Measurements from ENCODE around the gene JAZF1. TPM values are rescaled to one million over a fixed set of nuclear protein-coding genes. Genes with fewer than 3 reads are reported as not detected.

JAZF1 gene
- total RNA-seq, 1 experiment from 2014 or later: 9.1 TPM

DNA sequence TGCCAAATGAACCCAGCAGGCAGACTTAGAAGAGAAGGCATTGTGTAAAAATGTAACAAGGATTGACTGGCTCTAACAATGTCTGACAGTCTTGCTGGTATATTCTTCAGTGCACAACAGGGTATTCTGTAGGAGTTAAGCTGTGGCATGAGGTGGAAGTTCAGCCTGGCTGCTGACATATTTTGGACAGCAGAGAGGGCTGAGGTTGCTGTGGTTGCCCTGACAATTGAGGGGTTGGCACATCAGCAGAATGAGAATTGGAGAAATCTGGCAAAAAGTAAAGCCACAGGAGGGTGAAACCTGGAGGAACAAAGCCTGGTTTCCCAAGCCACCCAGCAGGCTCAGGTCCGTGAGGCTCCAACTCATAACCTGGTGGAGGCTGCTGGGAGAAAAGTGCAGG, 220.2 kb downstream of the JAZF1 start:
- no peaks in the 10 kb centered on the region for H3K9me3 ChIP-seq (ENCODE audit: control insufficient read depth, low read depth, low read length)
- no peak overlapping the region for H4K5ac ChIP-seq (ENCODE audit: insufficient read length, low read depth, low read length)
- H4K20me1 ChIP-seq (ENCODE audit: control insufficient read depth, insufficient read depth, insufficient read length): no peaks in the 10 kb centered on the region
- H2AFZ ChIP-seq (ENCODE audit: low read length): no peak overlapping the region
- no peak overlapping the region for H3K4me3 Mint-ChIP-seq
- no peaks in the 10 kb centered on the region for H3K79me1 ChIP-seq (ENCODE audit: insufficient read depth, low read depth, low read length, poor library complexity, severe bottlenecking)
- H3K27ac ChIP-seq (ENCODE audit: insufficient read length, low read depth, low read length): no peak overlapping the region
- H4K91ac ChIP-seq (ENCODE audit: insufficient read length, low read depth, low read length): no peak overlapping the region
- no peak overlapping the region for H2BK20ac ChIP-seq (ENCODE audit: low read depth, low read length, poor library complexity, severe bottlenecking)
- no peak for DNase-seq
- H3K23ac ChIP-seq (ENCODE audit: insufficient read length, low read depth, low read length): no peak overlapping the region
- H2AK5ac ChIP-seq (ENCODE audit: insufficient read length, low read length): no peak overlapping the region
- no CpG with 5 or more reads among the region's 1 CpG for WGBS (ENCODE audit: extremely low coverage, insufficient read length, low lambda C conversion rate)
- H3K4me1 ChIP-seq (ENCODE audit: insufficient read depth, low read length): no peaks in the 10 kb centered on the region
- no peak overlapping the region for H3K14ac ChIP-seq (ENCODE audit: insufficient read depth, low read length)
- H3K4ac ChIP-seq (ENCODE audit: low read depth, low read length): no peak overlapping the region
- no peak overlapping the region for H2BK12ac ChIP-seq (ENCODE audit: insufficient read length, low read depth, low read length)
- no peaks in the 10 kb centered on the region for H3K27me3 Mint-ChIP-seq (ENCODE audit: low read depth)
- H3K9ac ChIP-seq (ENCODE audit: extremely low read depth, insufficient read length, low read length): no peak overlapping the region
- H3K79me2 ChIP-seq (ENCODE audit: insufficient read depth, low read length): no peaks in the 10 kb centered on the region
- no peaks in the 10 kb centered on the region for H3K27me3 ChIP-seq (ENCODE audit: insufficient read depth, low read length)
- H3K9me3 Mint-ChIP-seq: no peaks in the 10 kb centered on the region
- H3K36me3 Mint-ChIP-seq (ENCODE audit: insufficient read depth in 1 of 3, low read depth in 3 of 3): no peaks in the 10 kb centered on the region
- H3K4me1 Mint-ChIP-seq: no peaks in the 10 kb centered on the region
- no peak overlapping the region for H2BK15ac ChIP-seq (ENCODE audit: low read depth, low read length)
- no peak overlapping the region for H2BK5ac ChIP-seq (ENCODE audit: insufficient read length, low read length)
- H3T11ph ChIP-seq (ENCODE audit: low read length): no peak overlapping the region
- no peaks in the 10 kb centered on the region for H3K23me2 ChIP-seq (ENCODE audit: insufficient read length, low read depth, low read length, poor library complexity, severe bottlenecking)
- no peak overlapping the region for H3K27ac Mint-ChIP-seq
- TF ChIP-seq, protein P1, sequence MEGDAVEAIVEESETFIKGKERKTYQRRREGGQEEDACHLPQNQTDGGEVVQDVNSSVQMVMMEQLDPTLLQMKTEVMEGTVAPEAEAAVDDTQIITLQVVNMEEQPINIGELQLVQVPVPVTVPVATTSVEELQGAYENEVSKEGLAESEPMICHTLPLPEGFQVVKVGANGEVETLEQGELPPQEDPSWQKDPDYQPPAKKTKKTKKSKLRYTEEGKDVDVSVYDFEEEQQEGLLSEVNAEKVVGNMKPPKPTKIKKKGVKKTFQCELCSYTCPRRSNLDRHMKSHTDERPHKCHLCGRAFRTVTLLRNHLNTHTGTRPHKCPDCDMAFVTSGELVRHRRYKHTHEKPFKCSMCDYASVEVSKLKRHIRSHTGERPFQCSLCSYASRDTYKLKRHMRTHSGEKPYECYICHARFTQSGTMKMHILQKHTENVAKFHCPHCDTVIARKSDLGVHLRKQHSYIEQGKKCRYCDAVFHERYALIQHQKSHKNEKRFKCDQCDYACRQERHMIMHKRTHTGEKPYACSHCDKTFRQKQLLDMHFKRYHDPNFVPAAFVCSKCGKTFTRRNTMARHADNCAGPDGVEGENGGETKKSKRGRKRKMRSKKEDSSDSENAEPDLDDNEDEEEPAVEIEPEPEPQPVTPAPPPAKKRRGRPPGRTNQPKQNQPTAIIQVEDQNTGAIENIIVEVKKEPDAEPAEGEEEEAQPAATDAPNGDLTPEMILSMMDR (conservative IDR thresholded peaks at IDR 0.05): no peak
- no peak overlapping the region for H4K8ac ChIP-seq (replicated peaks; ENCODE audit: insufficient read length, low read depth, low read length)
- no peak overlapping the region for H3K56ac ChIP-seq (ENCODE audit: insufficient read length, low read depth, low read length)
- no peak overlapping the region for H3K18ac ChIP-seq (ENCODE audit: insufficient read length, low read depth, low read length)
- H3K4me2 ChIP-seq (ENCODE audit: insufficient read depth, insufficient read length, low read length): no peak overlapping the region
- H2BK120ac ChIP-seq (ENCODE audit: low read depth, low read length, poor library complexity, severe bottlenecking): no peak overlapping the region
